ENCODE results near the gene S100A1. TPM values are rescaled to one million over a fixed set of nuclear protein-coding genes. Genes with fewer than 3 reads are reported as not detected.

The S100A1 gene
- total and polyA plus RNA-seq, 2 of the 13 experiments (the other 11 are each of a cell fraction or from before 2014, with no cell fraction given) = 120 to 251 TPM

GRCh38 chr1:153608742-153609584 lies 19.3 kb upstream of the S100A1 start (continued):
- TF ChIP-seq ZBTB4 (CRISPR knock-in tag; IDR thresholded peaks at IDR 0.05; ENCODE audit: borderline replicate concordance) (no peak), FIP1L1 (IDR thresholded peaks at IDR 0.05; ENCODE audit: borderline replicate concordance, insufficient read depth, low read depth, low read length) (0 out of 2 replicates have a peak, but pooled peaks have one; percentile 27), ZNF281 (CRISPR knock-in tag; IDR thresholded peaks at IDR 0.05; ENCODE audit: borderline replicate concordance) (peak; percentile 63; the same call in 1 of the 2 replicates), NR0B2 (CRISPR knock-in tag; IDR thresholded peaks at IDR 0.05) (0 out of 2 replicates have a peak, but pooled peaks have one; percentile 55), RFXAP (CRISPR knock-in tag; IDR thresholded peaks at IDR 0.05; ENCODE audit: borderline replicate concordance) (no peak; the same call in 1 of the 2 replicates), NFIC (IDR thresholded peaks at IDR 0.05; ENCODE audit: low read length) (no peak), DNMT3B (CRISPR knock-in tag; conservative IDR thresholded peaks at IDR 0.05) (no peak), NPAS2 (CRISPR knock-in tag; IDR thresholded peaks at IDR 0.05; ENCODE audit: borderline replicate concordance) (no peak), DZIP1 (CRISPR knock-in tag; IDR thresholded peaks at IDR 0.05) (peak; percentile 35; the same call in 1 of the 2 replicates), TEAD3 (CRISPR knock-in tag; optimal IDR thresholded peaks at IDR 0.05; ENCODE audit: borderline replicate concordance) (peak; percentile 86), ZNF564 (CRISPR knock-in tag; IDR thresholded peaks at IDR 0.05) (no peak), MXI1 (IDR thresholded peaks at IDR 0.05; ENCODE audit: borderline replicate concordance, low read depth, low read length) (peak; percentile 28; the same call in 1 of the 3 replicates), PRMT3 (CRISPR knock-in tag; IDR thresholded peaks at IDR 0.05; ENCODE audit: borderline replicate concordance, low read depth) (no peak), FOXM1 (CRISPR knock-in tag; IDR thresholded peaks at IDR 0.05) (no peak), ZNF292 (CRISPR knock-in tag; IDR thresholded peaks at IDR 0.05; ENCODE audit: borderline replicate concordance, low read depth) (no peak; the same call in 1 of the 2 replicates), BATF2 (CRISPR knock-in tag; IDR thresholded peaks at IDR 0.05) (no peak), POLR2G (IDR thresholded peaks at IDR 0.05; ENCODE audit: low read depth, low read length) (peak; percentile 82)
